Adrenal gland (tissue), 5 donors: ENCODE measurements around the gene PMAIP1.

Experiments used
- POLR2A ChIP-seq, 2 donors: fragments of 450-650 bp; IDR thresholded peaks; one replicate each; pipeline ENCODE4 v1.6.1; 2017; ENCODE audit warnings: antibody characterized with exemption in 2 of 2, mild to moderate bottlenecking in 2 of 2, moderate library complexity in 1 of 2
- TF ChIP-seq, protein P1 (sequence below), 6 experiments: fragments of 450-650 bp in 4 of 6; fragments of 200-600 bp in 2 of 6; sonication (generic) in 1 of 6; IDR thresholded peaks; 1 replicate in 5 of 6; 2 replicates in 1 of 6; pipeline versions ENCODE4 v1.5.1 to v1.8.0; 2016 to 2021; ENCODE audit warnings: antibody characterized with exemption in 6 of 6, mild to moderate bottlenecking in 2 of 6, moderate library complexity in 1 of 6
- donor health status: DM: no; HTN: no; CAD: no.

DNA sequence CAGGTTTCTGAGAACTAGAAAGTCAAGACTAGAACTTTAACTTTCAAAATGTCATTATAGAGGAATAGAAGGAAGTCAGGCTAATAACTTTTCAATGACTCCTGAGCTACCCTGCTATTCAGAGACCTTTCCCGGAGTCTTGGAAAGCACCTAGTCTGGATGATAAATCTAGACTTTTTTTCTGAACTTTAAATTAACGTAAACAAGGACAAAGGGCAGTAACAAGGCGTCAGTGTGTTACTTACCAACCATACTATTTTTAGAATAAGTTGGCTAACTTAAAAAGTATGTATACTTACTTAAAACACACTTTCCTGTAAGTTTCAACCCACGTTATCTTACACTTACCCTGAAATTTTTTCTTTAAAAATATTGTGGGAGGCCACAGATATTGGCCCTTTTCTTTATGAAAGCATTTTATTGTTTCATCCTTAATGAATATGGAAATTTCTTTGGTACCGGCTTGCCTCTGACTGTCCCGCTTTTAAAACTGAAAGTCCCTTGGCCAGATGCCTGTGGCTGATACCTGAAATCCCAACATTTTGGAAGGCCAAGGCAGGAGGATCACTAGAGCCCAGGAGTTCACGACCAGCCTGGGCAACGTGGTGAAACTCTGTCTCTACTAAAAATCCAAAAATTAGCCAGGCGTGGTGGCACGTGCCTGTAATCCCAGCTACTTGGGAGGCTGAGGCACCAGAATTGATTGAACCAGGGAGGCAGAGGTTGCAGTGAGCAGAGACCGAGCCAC is 9.7 kb downstream of the PMAIP1 start:
- TF ChIP-seq, protein P1, sequence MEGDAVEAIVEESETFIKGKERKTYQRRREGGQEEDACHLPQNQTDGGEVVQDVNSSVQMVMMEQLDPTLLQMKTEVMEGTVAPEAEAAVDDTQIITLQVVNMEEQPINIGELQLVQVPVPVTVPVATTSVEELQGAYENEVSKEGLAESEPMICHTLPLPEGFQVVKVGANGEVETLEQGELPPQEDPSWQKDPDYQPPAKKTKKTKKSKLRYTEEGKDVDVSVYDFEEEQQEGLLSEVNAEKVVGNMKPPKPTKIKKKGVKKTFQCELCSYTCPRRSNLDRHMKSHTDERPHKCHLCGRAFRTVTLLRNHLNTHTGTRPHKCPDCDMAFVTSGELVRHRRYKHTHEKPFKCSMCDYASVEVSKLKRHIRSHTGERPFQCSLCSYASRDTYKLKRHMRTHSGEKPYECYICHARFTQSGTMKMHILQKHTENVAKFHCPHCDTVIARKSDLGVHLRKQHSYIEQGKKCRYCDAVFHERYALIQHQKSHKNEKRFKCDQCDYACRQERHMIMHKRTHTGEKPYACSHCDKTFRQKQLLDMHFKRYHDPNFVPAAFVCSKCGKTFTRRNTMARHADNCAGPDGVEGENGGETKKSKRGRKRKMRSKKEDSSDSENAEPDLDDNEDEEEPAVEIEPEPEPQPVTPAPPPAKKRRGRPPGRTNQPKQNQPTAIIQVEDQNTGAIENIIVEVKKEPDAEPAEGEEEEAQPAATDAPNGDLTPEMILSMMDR (IDR thresholded peaks at IDR 0.05): no peak
- no peak for TF ChIP-seq POLR2A (IDR thresholded peaks at IDR 0.05)
